ENCODE results near the gene CRABP2. TPM values are rescaled to one million over a fixed set of nuclear protein-coding genes. Genes with fewer than 3 reads are reported as not detected.

CRABP2 gene
- total and polyA plus RNA-seq, 2 of the 4 experiments (the other 2 are of a cell fraction): 6.3 to 15.7 TPM

DNA sequence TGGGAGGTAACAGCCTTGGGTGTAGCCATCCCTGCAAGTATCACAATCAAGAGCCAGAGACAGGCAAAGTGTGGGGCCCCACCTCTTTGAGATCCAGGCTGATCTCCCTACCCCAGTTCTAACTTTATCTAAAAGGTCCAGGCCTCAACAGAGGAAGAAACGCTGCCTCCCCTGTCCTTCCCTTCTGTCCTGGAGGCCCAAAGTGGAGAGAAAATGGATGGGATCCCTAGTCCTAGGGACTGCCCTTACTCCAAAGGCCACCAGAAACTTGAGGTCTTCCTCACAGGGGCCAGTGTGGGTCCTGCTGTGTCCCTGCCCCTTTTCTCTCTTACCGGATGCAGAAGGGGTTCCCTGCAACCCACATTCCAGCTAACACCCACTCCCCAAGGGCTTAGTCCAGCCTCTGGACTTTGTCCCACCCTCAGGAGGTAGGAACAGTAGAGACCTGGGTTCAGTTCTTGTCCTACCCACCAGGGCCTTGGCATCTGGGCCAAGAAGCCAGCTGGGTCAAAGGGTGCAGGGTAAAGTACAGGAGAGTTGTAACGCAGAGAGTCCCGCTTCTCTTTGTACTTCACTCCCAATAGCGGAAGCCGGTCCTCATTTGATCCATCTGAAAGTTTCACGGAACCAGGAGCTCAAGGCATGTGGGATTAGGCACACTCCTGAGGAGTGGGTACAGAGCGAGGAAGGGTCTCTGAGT, 44.2 kb upstream of the CRABP2 start:
- Histone ChIP-seq H2AK9ac (replicated peaks; ENCODE audit: low read depth, low read length, poor library complexity) (peak overlapping the region; percentile 100), H3K27ac (ENCODE audit: insufficient read depth, low read length) (peak overlapping the region; percentile 95), H3K79me1 (ENCODE audit: low read depth in 1 of 2, low read length in 2 of 2) (peaks cover 16 to 63% of the 10 kb centered on the region in 2 experiments), H4K5ac (ENCODE audit: low read depth, low read length) (peak overlapping the region; percentile 90), H2AK5ac (ENCODE audit: low read depth, low read length) (peak overlapping the region; percentile 83), H2BK15ac (ENCODE audit: low read depth, low read length) (peak overlapping the region; percentile 97), H3K18ac (ENCODE audit: low read depth, low read length) (peak overlapping the region; percentile 73), H2BK120ac (ENCODE audit: low read depth, low read length) (peak overlapping the region; percentile 95), H4K91ac (ENCODE audit: insufficient read depth, low read depth, low read length) (peak overlapping the region; percentile 99), H3K4me1 (ENCODE audit: control insufficient read depth, insufficient read depth, low read length) (peaks cover 35% of the 10 kb centered on the region), H2AFZ (replicated peaks; ENCODE audit: low read length, poor library complexity) (no peak overlapping the region), H4K8ac (ENCODE audit: low read depth in 2 of 2, low read length in 2 of 2) (peak overlapping the region; percentile 93 to 96), H3K4me3 (ENCODE audit: insufficient read depth, low read depth, low read length) (peak overlapping the region; percentile 86), H2BK5ac (ENCODE audit: low read depth, low read length, poor library complexity, severe bottlenecking) (peak overlapping the region; percentile 98), H3K9me3 (ENCODE audit: control insufficient read depth, insufficient read depth, low read length) (no peaks in the 10 kb centered on the region), H3K27me3 (ENCODE audit: control insufficient read depth, insufficient read depth, low read length) (no peaks in the 10 kb centered on the region), H3K4ac (ENCODE audit: low read depth, low read length) (peak overlapping the region; percentile 98), H4K20me1 (ENCODE audit: insufficient read depth, low read length) (0 out of 2 replicates have a peak, but pooled peaks cover 11% of the 10 kb centered on the region), H3K9me1 (ENCODE audit: insufficient read depth, low read length) (peaks cover 25% of the 10 kb centered on the region; the same call in 1 of the 2 replicates), H3K4me2 (ENCODE audit: low read depth, low read length) (peak overlapping the region; percentile 93), H2BK20ac (ENCODE audit: low read depth, low read length) (peak overlapping the region; percentile 74), H3K23ac (ENCODE audit: low read depth, low read length) (peak overlapping the region; percentile 97), H3K14ac (replicated peaks; ENCODE audit: low read depth, low read length) (peak overlapping the region; percentile 99), H3K56ac (ENCODE audit: extremely low read depth, insufficient read depth, low read length) (peak overlapping the region; percentile 91; the same call in 1 of the 2 replicates), H3K36me3 (ENCODE audit: control insufficient read depth, insufficient read depth, low read length) (peaks cover 4% of the 10 kb centered on the region; the same call in 1 of the 2 replicates), H3K9ac (ENCODE audit: low read depth, low read length) (peak overlapping the region; percentile 78)
- POLR2A ChIA-PET (ENCODE audit: unreplicated experiment): no interaction called here
- ATAC-seq (ENCODE audit: low read depth) (no peak), DNase-seq (no peak)
- CTCF ChIA-PET: no interaction called here
- WGBS, 2 experiments (ENCODE audit: extremely low coverage in 2 of 2, insufficient read length in 1 of 2): 47% methylated on average over 2 of the region's 8 CpGs; no CpG with 5 or more reads in 1 of the 2 experiments
- intact Hi-C loops (cut with micrococcal nuclease) (no loop called here), in situ Hi-C loops (cut with MboI; ENCODE audit: low sequenced_read_pairs) (no loop called here), dilution Hi-C loops (cut with HindIII; ENCODE audit: low sequenced_read_pairs, unreplicated experiment) (no loop called here)
- no TSS peak for BruUV-seq (replicated peaks)
- TF ChIP-seq BHLHE40 (IDR thresholded peaks at IDR 0.05; ENCODE audit: low read depth, low read length) (no peak), CEBPB (IDR thresholded peaks at IDR 0.05; ENCODE audit: low read depth, low read length) (no peak), POLR2A (IDR thresholded peaks at IDR 0.05; ENCODE audit: low read depth, low read length) (no peak), MAFK (IDR thresholded peaks at IDR 0.05; ENCODE audit: low read depth, low read length) (no peak), SMC3 (IDR thresholded peaks at IDR 0.05; ENCODE audit: low read depth, low read length) (no peak), MAZ (IDR thresholded peaks at IDR 0.05; ENCODE audit: borderline replicate concordance, low read depth, low read length) (no peak), CHD1 (IDR thresholded peaks at IDR 0.05; ENCODE audit: low read depth, low read length) (no peak)
- TF ChIP-seq, protein P1, sequence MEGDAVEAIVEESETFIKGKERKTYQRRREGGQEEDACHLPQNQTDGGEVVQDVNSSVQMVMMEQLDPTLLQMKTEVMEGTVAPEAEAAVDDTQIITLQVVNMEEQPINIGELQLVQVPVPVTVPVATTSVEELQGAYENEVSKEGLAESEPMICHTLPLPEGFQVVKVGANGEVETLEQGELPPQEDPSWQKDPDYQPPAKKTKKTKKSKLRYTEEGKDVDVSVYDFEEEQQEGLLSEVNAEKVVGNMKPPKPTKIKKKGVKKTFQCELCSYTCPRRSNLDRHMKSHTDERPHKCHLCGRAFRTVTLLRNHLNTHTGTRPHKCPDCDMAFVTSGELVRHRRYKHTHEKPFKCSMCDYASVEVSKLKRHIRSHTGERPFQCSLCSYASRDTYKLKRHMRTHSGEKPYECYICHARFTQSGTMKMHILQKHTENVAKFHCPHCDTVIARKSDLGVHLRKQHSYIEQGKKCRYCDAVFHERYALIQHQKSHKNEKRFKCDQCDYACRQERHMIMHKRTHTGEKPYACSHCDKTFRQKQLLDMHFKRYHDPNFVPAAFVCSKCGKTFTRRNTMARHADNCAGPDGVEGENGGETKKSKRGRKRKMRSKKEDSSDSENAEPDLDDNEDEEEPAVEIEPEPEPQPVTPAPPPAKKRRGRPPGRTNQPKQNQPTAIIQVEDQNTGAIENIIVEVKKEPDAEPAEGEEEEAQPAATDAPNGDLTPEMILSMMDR (conservative IDR thresholded peaks at IDR 0.05; ENCODE audit: low read depth, low read length): no peak
- TF ChIP-seq, protein P2, sequence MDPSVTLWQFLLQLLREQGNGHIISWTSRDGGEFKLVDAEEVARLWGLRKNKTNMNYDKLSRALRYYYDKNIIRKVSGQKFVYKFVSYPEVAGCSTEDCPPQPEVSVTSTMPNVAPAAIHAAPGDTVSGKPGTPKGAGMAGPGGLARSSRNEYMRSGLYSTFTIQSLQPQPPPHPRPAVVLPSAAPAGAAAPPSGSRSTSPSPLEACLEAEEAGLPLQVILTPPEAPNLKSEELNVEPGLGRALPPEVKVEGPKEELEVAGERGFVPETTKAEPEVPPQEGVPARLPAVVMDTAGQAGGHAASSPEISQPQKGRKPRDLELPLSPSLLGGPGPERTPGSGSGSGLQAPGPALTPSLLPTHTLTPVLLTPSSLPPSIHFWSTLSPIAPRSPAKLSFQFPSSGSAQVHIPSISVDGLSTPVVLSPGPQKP (IDR thresholded peaks at IDR 0.05; ENCODE audit: borderline replicate concordance, low read depth, low read length): no peak
